ENCODE measurements around the gene LRRC74B.

- TF ChIP-seq GATA2 (CRISPR knock-in tag; IDR thresholded peaks at IDR 0.05) (no peak), RFX5 (IDR thresholded peaks at IDR 0.05; ENCODE audit: low read length) (no peak), USF2 (IDR thresholded peaks at IDR 0.05; ENCODE audit: borderline replicate concordance, low read depth, low read length) (no peak), RAD21 (IDR thresholded peaks at IDR 0.05; ENCODE audit: low read length) (no peak), REST (IDR thresholded peaks at IDR 0.05; ENCODE audit: low read depth, low read length) (no peak), CTCF (IDR thresholded peaks at IDR 0.05) (no peak), SMC3 (IDR thresholded peaks at IDR 0.05; ENCODE audit: low read depth, low read length) (no peak), POLR2AphosphoS5 (IDR thresholded peaks at IDR 0.05; ENCODE audit: low read depth, low read length) (no peak), MAX (IDR thresholded peaks at IDR 0.05; ENCODE audit: low read depth) (no peak)
Observed at GRCh38 chr22:21067901-21068680, 22.3 kb downstream of the LRRC74B start.

Data from SK-N-SH (cell line).